Osteocyte (in vitro differentiated cells): ENCODE results near the gene KLK10. TPM values are rescaled to one million over a fixed set of nuclear protein-coding genes. Genes with fewer than 3 reads are reported as not detected.

Experiments
- DNase-seq: peaks from one replicate; pipeline ENCODE4 v3.0.0; 2021; ENCODE audit warnings: mixed read lengths; ENCODE audit not compliant: unreplicated experiment; ENCODE audit errors: extremely low spot score
- H3K27ac Mint-ChIP-seq: one replicate; pipeline ENCODE4 v1.8.0; 2021; ENCODE audit warnings: mild to moderate bottlenecking, mixed read lengths; ENCODE audit not compliant: unreplicated experiment
- H3K27me3 Mint-ChIP-seq: one replicate; pipeline ENCODE4 v1.8.0; 2021; ENCODE audit warnings: mixed read lengths; ENCODE audit not compliant: unreplicated experiment
- H3K36me3 Mint-ChIP-seq: one replicate; pipeline ENCODE4 v1.8.0; 2021; ENCODE audit warnings: mixed read lengths; ENCODE audit not compliant: unreplicated experiment
- H3K4me1 Mint-ChIP-seq: one replicate; pipeline ENCODE4 v1.8.0; 2021; ENCODE audit warnings: mixed read lengths; ENCODE audit not compliant: unreplicated experiment
- H3K4me3 Mint-ChIP-seq: one replicate; pipeline ENCODE4 v1.8.0; 2021; ENCODE audit warnings: mild to moderate bottlenecking, moderate library complexity, mixed read lengths; ENCODE audit not compliant: unreplicated experiment
- H3K9me3 Mint-ChIP-seq: one replicate; pipeline ENCODE4 v1.8.0; 2021; ENCODE audit warnings: mixed read lengths; ENCODE audit not compliant: unreplicated experiment
- CTCF ChIP-seq: fragments of 200-600 bp; sonication (generic); IDR thresholded peaks from 2 replicates; pipeline ENCODE4 v1.5.0; 2021; ENCODE audit warnings: antibody characterized with exemption, mild to moderate bottlenecking, moderate library complexity
- total RNA-seq: library from RNA; stranded (reverse); gene quantifications from 2 replicates; pipeline ENCODE4 v1.2.1, GENCODE V29; 2021

KLK10 gene
- total RNA-seq, 1 donor from 2014 or later = not detected

GRCh38 chr19:51027126-51027806 lies 7.8 kb upstream of the KLK10 start:
- no peaks in the 10 kb centered on the region for H3K4me1 Mint-ChIP-seq
- H3K4me3 Mint-ChIP-seq = no peak overlapping the region
- no peaks in the 10 kb centered on the region for H3K27me3 Mint-ChIP-seq
- DNase-seq = no peak
- TF ChIP-seq CTCF = no peak
- H3K9me3 Mint-ChIP-seq = peaks cover 17% of the 10 kb centered on the region
- no peak overlapping the region for H3K27ac Mint-ChIP-seq
- H3K36me3 Mint-ChIP-seq = no peaks in the 10 kb centered on the region

- DNase-seq = no peak
- H3K27me3 Mint-ChIP-seq = no peaks in the 10 kb centered on the region
- H3K9me3 Mint-ChIP-seq = peaks cover 16% of the 10 kb centered on the region
- no peaks in the 10 kb centered on the region for H3K36me3 Mint-ChIP-seq
- H3K4me3 Mint-ChIP-seq = no peak within 1 kb of the TSS
- no peaks in the 10 kb centered on the region for H3K4me1 Mint-ChIP-seq
- no peak for TF ChIP-seq CTCF
- no peak within 1 kb of the TSS for H3K27ac Mint-ChIP-seq
Measured at GRCh38 chr19:51026554-51026831, 7.0 kb upstream of the KLK10 start, which contains the start of gene KLK11. Gene KLK11, minus strand, starts transcription at chr19:51026616. Its CDS starts 985 bp downstream, at chr19:51025631.

- Mint-ChIP-seq H3K36me3 (no peaks in the 10 kb centered on the region), H3K27ac (no peak overlapping the region), H3K9me3 (peaks cover 11% of the 10 kb centered on the region), H3K4me3 (no peak overlapping the region), H3K27me3 (no peaks in the 10 kb centered on the region), H3K4me1 (no peaks in the 10 kb centered on the region)
- TF ChIP-seq CTCF = no peak
- no peak for DNase-seq
Measured at GRCh38 chr19:51025809-51026553, 6.5 kb upstream of the KLK10 start.

- H3K27me3 Mint-ChIP-seq = peaks cover under 1% of the 10 kb centered on the region
- TF ChIP-seq CTCF = no peak
- no peak for DNase-seq
- no peaks in the 10 kb centered on the region for H3K4me1 Mint-ChIP-seq
- H3K9me3 Mint-ChIP-seq = peaks cover 6% of the 10 kb centered on the region
- H3K4me3 Mint-ChIP-seq = no peak overlapping the region
- no peak overlapping the region for H3K27ac Mint-ChIP-seq
- H3K36me3 Mint-ChIP-seq = no peaks in the 10 kb centered on the region
Measured at GRCh38 chr19:51025401-51025800, 5.9 kb upstream of the KLK10 start.

GRCh38 chr19:51024924-51025323 lies 5.4 kb upstream of the KLK10 start:
- no peak for TF ChIP-seq CTCF
- H3K36me3 Mint-ChIP-seq = no peaks in the 10 kb centered on the region
- no peaks in the 10 kb centered on the region for H3K4me1 Mint-ChIP-seq
- no peak overlapping the region for H3K4me3 Mint-ChIP-seq
- no peak overlapping the region for H3K27ac Mint-ChIP-seq
- peaks cover 6% of the 10 kb centered on the region for H3K9me3 Mint-ChIP-seq
- H3K27me3 Mint-ChIP-seq = peaks cover 5% of the 10 kb centered on the region
- DNase-seq = no peak
